A673 (cell line): ENCODE data around the gene CEMIP2. TPM values are rescaled to one million over a fixed set of nuclear protein-coding genes. Genes with fewer than 3 reads are reported as not detected.

ENCODE experiments used
- BruUV-seq: library from RNA; stranded (reverse); fragments of 400-500 nt; replicated peaks from 2 replicates; lab custom pipeline; 2021; lab: Mats Ljungman, UMichigan
- CTCF ChIA-PET: fragments of 300-600 bp; sonication (Branson Sonifier 250); formaldehyde crosslinking; loops from one replicate; lab custom pipeline; 2022; ENCODE audit warnings: antibody characterized with exemption; lab: Charles Lee
- POLR2A ChIA-PET: fragments of 300-600 bp; sonication (Branson Sonifier 250); formaldehyde crosslinking; loops from one replicate; lab custom pipeline; 2022; ENCODE audit warnings: antibody characterized with exemption; ENCODE audit not compliant: low non-redundant PET; lab: Charles Lee
- DNase-seq: peaks from one replicate; pipeline ENCODE4 v3.0.0-alpha.2; 2015; ENCODE audit warnings: low spot score
- H3K27ac ChIP-seq: fragments of 200-600 bp; sonication (generic); 2 replicates; pipeline ENCODE4 v1.5.1; 2016; ENCODE audit warnings: mixed run types, low read depth, mild to moderate bottlenecking, mixed read lengths, antibody characterized with exemption, low read length; ENCODE audit not compliant: poor library complexity, severe bottlenecking
- H3K27me3 ChIP-seq: fragments of 200-600 bp; sonication (generic); replicated peaks from 2 replicates; pipeline ENCODE4 v1.6.1; 2017; ENCODE audit warnings: mixed run types, low read depth, mild to moderate bottlenecking, mixed read lengths, antibody characterized with exemption, low read length; ENCODE audit not compliant: insufficient read depth, poor library complexity
- H3K36me3 ChIP-seq: fragments of 200-600 bp; sonication (generic); 2 replicates; pipeline ENCODE4 v1.6.1; 2016; ENCODE audit warnings: mixed run types, mild to moderate bottlenecking, mixed read lengths, antibody characterized with exemption, low read length; ENCODE audit not compliant: insufficient read depth, poor library complexity, severe bottlenecking
- H3K4me1 ChIP-seq: fragments of 200-600 bp; sonication (generic); 2 replicates; pipeline ENCODE4 v1.6.1; 2017; ENCODE audit warnings: mixed run types, mild to moderate bottlenecking, mixed read lengths, antibody characterized with exemption, low read length; ENCODE audit not compliant: insufficient read depth, poor library complexity, severe bottlenecking
- H3K4me3 ChIP-seq: fragments of 200-600 bp; sonication (generic); 2 replicates; pipeline ENCODE4 v1.5.1; 2016; ENCODE audit warnings: low read depth, mixed run types, mild to moderate bottlenecking, mixed read lengths, low read length; ENCODE audit not compliant: poor library complexity, severe bottlenecking
- H3K9me3 ChIP-seq: fragments of 200-600 bp; sonication (generic); 2 replicates; pipeline ENCODE4 v1.6.1; 2016; ENCODE audit warnings: mixed run types, low read depth, mild to moderate bottlenecking, mixed read lengths, antibody characterized with exemption, low read length; ENCODE audit not compliant: poor library complexity, severe bottlenecking
- EZH2 ChIP-seq: fragments of 200-600 bp; sonication (generic); IDR thresholded peaks from 2 replicates; pipeline ENCODE4 v1.6.1; 2017; ENCODE audit warnings: borderline replicate concordance, low read depth, mild to moderate bottlenecking, mixed read lengths, antibody characterized with exemption, low read length; ENCODE audit not compliant: poor library complexity, severe bottlenecking
- intact Hi-C: fragments of 100-400 bp; cut with micrococcal nuclease; formaldehyde crosslinking; loops from one replicate; pipeline ENCODE4 v1.10.0; 2022; ENCODE audit not compliant: unreplicated experiment
- total RNA-seq: library from RNA; stranded (reverse); gene quantifications from 2 replicates; pipeline ENCODE4 v1.2.3, GENCODE V29; 2021
- TF ChIP-seq, protein P1 (sequence below): fragments of 300-800, 200-600 bp; sonication (generic); conservative IDR thresholded peaks from 2 replicates; pipeline ENCODE4 v1.5.1; 2017; ENCODE audit warnings: low read depth, mild to moderate bottlenecking, antibody characterized with exemption, low read length, moderate library complexity, mixed read lengths

Gene CEMIP2
- total RNA-seq, 1 experiment from 2014 or later: 32.9 TPM

DNA sequence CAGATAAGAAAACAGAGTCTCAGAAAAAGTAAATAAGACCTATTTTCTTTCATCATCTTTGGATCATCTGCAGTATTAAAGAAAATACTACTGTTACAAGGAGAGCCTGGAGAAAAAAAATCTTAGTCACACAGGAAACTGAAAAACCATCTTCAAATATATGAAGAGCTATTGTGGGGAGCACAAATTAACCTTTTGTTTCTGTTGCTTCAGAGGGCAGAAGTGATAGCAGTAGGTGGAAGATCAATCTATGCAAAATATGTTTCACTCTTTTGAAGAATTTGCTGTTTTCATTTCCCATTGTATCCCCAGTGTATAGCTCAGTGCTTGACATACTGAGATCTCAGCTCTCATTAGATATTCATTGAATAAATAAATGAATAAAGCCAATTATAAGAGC is 13.1 kb upstream of the CEMIP2 start:
- no peak overlapping the region for H3K4me3 ChIP-seq
- intact Hi-C loops: no loop called here
- H3K27ac ChIP-seq: no peak overlapping the region
- H3K9me3 ChIP-seq: no peaks in the 10 kb centered on the region
- CTCF ChIA-PET: no interaction called here
- TF ChIP-seq, protein P1, sequence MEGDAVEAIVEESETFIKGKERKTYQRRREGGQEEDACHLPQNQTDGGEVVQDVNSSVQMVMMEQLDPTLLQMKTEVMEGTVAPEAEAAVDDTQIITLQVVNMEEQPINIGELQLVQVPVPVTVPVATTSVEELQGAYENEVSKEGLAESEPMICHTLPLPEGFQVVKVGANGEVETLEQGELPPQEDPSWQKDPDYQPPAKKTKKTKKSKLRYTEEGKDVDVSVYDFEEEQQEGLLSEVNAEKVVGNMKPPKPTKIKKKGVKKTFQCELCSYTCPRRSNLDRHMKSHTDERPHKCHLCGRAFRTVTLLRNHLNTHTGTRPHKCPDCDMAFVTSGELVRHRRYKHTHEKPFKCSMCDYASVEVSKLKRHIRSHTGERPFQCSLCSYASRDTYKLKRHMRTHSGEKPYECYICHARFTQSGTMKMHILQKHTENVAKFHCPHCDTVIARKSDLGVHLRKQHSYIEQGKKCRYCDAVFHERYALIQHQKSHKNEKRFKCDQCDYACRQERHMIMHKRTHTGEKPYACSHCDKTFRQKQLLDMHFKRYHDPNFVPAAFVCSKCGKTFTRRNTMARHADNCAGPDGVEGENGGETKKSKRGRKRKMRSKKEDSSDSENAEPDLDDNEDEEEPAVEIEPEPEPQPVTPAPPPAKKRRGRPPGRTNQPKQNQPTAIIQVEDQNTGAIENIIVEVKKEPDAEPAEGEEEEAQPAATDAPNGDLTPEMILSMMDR: no peak
- TF ChIP-seq EZH2: no peak
- H3K27me3 ChIP-seq: no peaks in the 10 kb centered on the region
- no TSS peak for BruUV-seq
- H3K36me3 ChIP-seq: no peaks in the 10 kb centered on the region
- POLR2A ChIA-PET: no interaction called here
- no peak for DNase-seq
- H3K4me1 ChIP-seq: no peaks in the 10 kb centered on the region

DNA sequence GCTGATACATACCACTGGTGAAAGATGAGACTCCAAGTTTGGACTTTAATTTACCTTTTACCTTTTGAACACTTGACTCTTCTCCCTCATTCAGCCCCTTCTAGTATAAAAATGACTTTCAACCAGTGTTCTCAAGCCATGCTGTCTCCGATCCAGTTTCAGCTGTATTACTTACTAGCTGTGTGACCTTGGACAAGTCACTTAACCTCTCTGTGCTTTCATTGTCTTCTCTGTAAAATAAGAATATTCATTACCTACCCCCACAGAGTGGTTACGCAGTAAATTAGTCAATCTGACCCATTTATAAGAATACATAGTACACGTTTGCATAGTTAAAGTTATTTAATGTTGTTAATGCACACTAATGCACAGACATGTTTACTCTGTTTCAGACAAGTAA is 12.6 kb upstream of the CEMIP2 start:
- Histone ChIP-seq H3K9me3 (no peaks in the 10 kb centered on the region), H3K4me3 (no peak overlapping the region), H3K27me3 (no peaks in the 10 kb centered on the region), H3K36me3 (no peaks in the 10 kb centered on the region), H3K4me1 (no peaks in the 10 kb centered on the region), H3K27ac (no peak overlapping the region)
- ChIA-PET POLR2A (no interaction called here), CTCF (no interaction called here)
- BruUV-seq: no TSS peak
- no peak for DNase-seq
- intact Hi-C loops: no loop called here
- TF ChIP-seq, protein P1: no peak
- TF ChIP-seq EZH2: no peak

DNA sequence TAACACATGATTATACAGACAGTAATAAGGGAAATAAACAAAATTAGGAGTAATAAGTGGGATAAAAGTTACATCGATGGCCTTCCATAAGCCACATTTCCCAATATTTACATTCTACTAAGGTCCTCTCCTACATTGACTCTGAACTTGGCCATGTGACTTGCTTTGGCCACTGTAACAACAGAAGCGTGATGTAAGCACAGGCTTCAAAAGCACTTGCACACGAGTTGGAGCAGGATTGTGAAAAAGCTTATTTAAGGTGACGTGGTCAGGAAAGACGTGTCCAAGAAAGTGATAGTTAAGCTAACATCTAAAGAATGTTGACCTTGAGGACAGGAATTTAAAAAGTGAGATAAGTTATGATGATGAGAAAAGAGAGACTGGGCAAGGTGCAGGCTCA is 9.8 kb upstream of the CEMIP2 start:
- POLR2A ChIA-PET: no interaction called here
- no peak for DNase-seq
- no peaks in the 10 kb centered on the region for H3K27me3 ChIP-seq
- H3K36me3 ChIP-seq: no peaks in the 10 kb centered on the region
- no TSS peak for BruUV-seq
- H3K27ac ChIP-seq: no peak overlapping the region
- no peaks in the 10 kb centered on the region for H3K9me3 ChIP-seq
- TF ChIP-seq, protein P1: no peak
- no peak for TF ChIP-seq EZH2
- CTCF ChIA-PET: no interaction called here
- intact Hi-C loops: no loop called here
- H3K4me1 ChIP-seq: no peaks in the 10 kb centered on the region
- no peak overlapping the region for H3K4me3 ChIP-seq
